GM12873 (cell line): Measurements from ENCODE around the gene TNKS2.

ENCODE experiments used
- CTCF ChIP-seq: IDR thresholded peaks from 2 replicates; pipeline ENCODE4 v1.5.1; 2012; ENCODE audit warnings: low read depth, mild to moderate bottlenecking, moderate library complexity, low read length, control low read depth; ENCODE audit not compliant: insufficient read depth; ENCODE audit errors: missing control alignments

Gene TNKS2

GRCh38 chr10:91768123-91768522 is 30.1 kb upstream of the TNKS2 start:
- no peak for TF ChIP-seq CTCF

GRCh38 chr10:91771907-91772306 is 26.3 kb upstream of the TNKS2 start:
- TF ChIP-seq CTCF = no peak

- TF ChIP-seq CTCF = no peak
These were observed 25.8 kb upstream of the TNKS2 start for GRCh38 chr10:91772461-91772860.

GRCh38 chr10:91772869-91773268 is 25.4 kb upstream of the TNKS2 start:
- TF ChIP-seq CTCF = no peak

- TF ChIP-seq CTCF = no peak
These were observed 23.7 kb upstream of the TNKS2 start for GRCh38 chr10:91774571-91774970.

GRCh38 chr10:91775731-91776130 is 22.5 kb upstream of the TNKS2 start:
- no peak for TF ChIP-seq CTCF

- TF ChIP-seq CTCF = no peak
These were observed 22.0 kb upstream of the TNKS2 start for GRCh38 chr10:91776266-91776665.
